Mesendoderm (in vitro differentiated cells): ENCODE results near the gene NPW.

Experiments used
- DNase-seq: peaks from one replicate; pipeline ENCODE4 v3.0.0; 2013
- H2AK5ac ChIP-seq: 2 replicates; pipeline ENCODE4 v1.6.1; 2013; ENCODE audit warnings: low read length, inconsistent platforms
- H2BK120ac ChIP-seq: 2 replicates; pipeline ENCODE4 v1.6.1; 2013; ENCODE audit warnings: low read depth, mild to moderate bottlenecking, low read length, moderate library complexity, mixed read lengths
- H2BK15ac ChIP-seq: replicated peaks from 2 replicates; pipeline ENCODE4 v1.6.1; 2013; ENCODE audit warnings: low read depth, mild to moderate bottlenecking, moderate library complexity
- H2BK5ac ChIP-seq: 2 replicates; pipeline ENCODE4 v1.6.1; 2013; ENCODE audit warnings: low read length, inconsistent platforms
- H3K18ac ChIP-seq: 2 replicates; pipeline ENCODE4 v1.6.1; 2013; ENCODE audit warnings: mild to moderate bottlenecking, low read length, mixed read lengths
- H3K23ac ChIP-seq: one replicate; pipeline ENCODE4 v1.6.1; 2013; ENCODE audit warnings: low read length
- H3K27ac ChIP-seq: 2 replicates; pipeline ENCODE4 v1.5.1; 2013; ENCODE audit warnings: low read depth, mild to moderate bottlenecking, inconsistent platforms, low read length, moderate library complexity
- H3K27me3 ChIP-seq: 2 replicates; pipeline ENCODE4 v1.6.1; 2013; ENCODE audit warnings: low read length, control low read depth, mild to moderate bottlenecking, inconsistent platforms; ENCODE audit not compliant: insufficient read depth, poor library complexity
- H3K36me3 ChIP-seq: 2 replicates; pipeline ENCODE4 v1.6.1; 2013; ENCODE audit warnings: low read length, inconsistent platforms; ENCODE audit not compliant: control insufficient read depth, insufficient read depth
- H3K4ac ChIP-seq: one replicate; pipeline ENCODE4 v1.6.1; 2013; ENCODE audit warnings: low read depth, mild to moderate bottlenecking, low read length, moderate library complexity
- H3K4me1 ChIP-seq: 2 replicates; pipeline ENCODE4 v1.6.1; 2013; ENCODE audit warnings: low read depth, low read length, inconsistent platforms; ENCODE audit not compliant: control insufficient read depth
- H3K4me2 ChIP-seq: 2 replicates; pipeline ENCODE4 v1.6.1; 2013; ENCODE audit warnings: low read length
- H3K4me3 ChIP-seq: 2 replicates; pipeline ENCODE4 v1.5.1; 2013; ENCODE audit warnings: mild to moderate bottlenecking, low read length
- H3K56ac ChIP-seq: one replicate; pipeline ENCODE4 v1.6.1; 2013; ENCODE audit warnings: low read length
- H3K79me1 ChIP-seq: 2 replicates; pipeline ENCODE4 v1.6.1; 2013; ENCODE audit warnings: low read length, inconsistent platforms
- H3K79me2 ChIP-seq: 2 replicates; pipeline ENCODE4 v1.6.1; 2013; ENCODE audit warnings: mild to moderate bottlenecking, low read length; ENCODE audit not compliant: control insufficient read depth, insufficient read depth
- H3K9ac ChIP-seq: 2 replicates; pipeline ENCODE4 v1.6.1; 2013; ENCODE audit warnings: low read length, inconsistent platforms
- H4K5ac ChIP-seq: one replicate; pipeline ENCODE4 v1.6.1; 2013; ENCODE audit warnings: low read length
- H4K8ac ChIP-seq: one replicate; pipeline ENCODE4 v1.6.1; 2013; ENCODE audit warnings: low read depth, mild to moderate bottlenecking, control low read depth, low read length, moderate library complexity
- WGBS: extraction: QIAGEN DNeasy Blood & Tissue Kit; methylation state at CpG from one replicate; pipeline ENCODE4 v1.1.7; 2013; ENCODE audit warnings: low lambda C conversion rate, missing lambda C conversion rate; ENCODE audit not compliant: insufficient coverage; ENCODE audit errors: extremely low coverage; 5-methylcytosine and 5-hydroxymethylcytosine counted together

Gene NPW

GRCh38 chr16:2007081-2007836 is 12.3 kb upstream of the NPW start:
- peaks cover 12% of the 10 kb centered on the region for H3K4me1 ChIP-seq
- H3K23ac ChIP-seq, result no peak overlapping the region
- no CpG with 5 or more reads among the region's 16 CpGs for WGBS
- no peak overlapping the region for H3K56ac ChIP-seq
- H3K36me3 ChIP-seq, result peaks cover 4% of the 10 kb centered on the region
- no peak overlapping the region for H3K27ac ChIP-seq
- no peak overlapping the region for H4K8ac ChIP-seq
- H2BK120ac ChIP-seq, result no peak overlapping the region
- H3K4ac ChIP-seq, result no peak overlapping the region
- peaks cover 34% of the 10 kb centered on the region for H3K79me1 ChIP-seq
- no peak overlapping the region for H3K18ac ChIP-seq
- H3K27me3 ChIP-seq, result no peaks in the 10 kb centered on the region
- H3K4me3 ChIP-seq, result no peak overlapping the region
- H3K4me2 ChIP-seq, result no peak overlapping the region
- no peak overlapping the region for H4K5ac ChIP-seq
- H2BK15ac ChIP-seq, result no peak overlapping the region
- no peak overlapping the region for H2BK5ac ChIP-seq
- H3K9ac ChIP-seq, result peak overlapping the region; percentile 16
- peaks cover 43% of the 10 kb centered on the region for H3K79me2 ChIP-seq
- no peak for DNase-seq
- no peak overlapping the region for H2AK5ac ChIP-seq

DNA sequence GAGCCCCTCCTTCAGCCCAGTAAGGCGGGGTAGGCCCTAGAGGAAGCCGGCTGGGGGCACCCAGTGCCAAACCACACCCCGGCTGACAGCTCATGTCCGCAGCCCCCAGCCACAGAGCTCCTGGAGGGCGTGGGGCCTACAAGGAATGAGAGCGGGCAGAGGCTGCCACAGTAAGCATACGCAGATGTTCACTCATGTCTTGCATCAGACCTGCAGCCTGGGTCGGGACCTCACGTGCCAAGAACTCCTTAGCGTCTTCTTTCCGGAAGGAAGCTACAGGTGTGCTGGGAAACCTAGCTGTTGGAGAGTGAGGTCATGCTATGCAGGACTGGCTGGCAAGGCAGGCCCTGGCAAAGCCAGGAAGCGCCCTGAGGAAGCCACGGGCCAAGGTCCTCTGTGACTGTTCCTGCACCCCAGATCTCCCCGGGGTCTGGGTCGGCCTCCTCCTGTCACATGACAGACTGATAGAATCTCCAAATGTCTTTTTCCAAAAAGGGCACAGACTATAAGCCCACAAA is 11.5 kb upstream of the NPW start:
- Histone ChIP-seq H3K56ac (peak overlapping the region; percentile 96), H3K79me1 (peaks cover 34% of the 10 kb centered on the region), H2BK15ac (no peak overlapping the region), H3K4ac (no peak overlapping the region), H2AK5ac (no peak overlapping the region), H3K4me1 (peaks cover 12% of the 10 kb centered on the region), H2BK5ac (no peak overlapping the region), H3K27me3 (no peaks in the 10 kb centered on the region), H4K5ac (no peak overlapping the region), H4K8ac (no peak overlapping the region), H3K18ac (no peak overlapping the region), H3K9ac (peak overlapping the region; percentile 83), H3K36me3 (no peaks in the 10 kb centered on the region), H3K79me2 (peaks cover 43% of the 10 kb centered on the region), H3K27ac (no peak overlapping the region), H2BK120ac (no peak overlapping the region), H3K4me2 (peak overlapping the region; percentile 45), H3K4me3 (no peak overlapping the region), H3K23ac (no peak overlapping the region)
- DNase-seq, result no peak
- WGBS, result no CpG with 5 or more reads among the region's 15 CpGs

GRCh38 chr16:2008631-2009163 is 10.9 kb upstream of the NPW start:
- no peak overlapping the region for H3K27ac ChIP-seq
- H2BK15ac ChIP-seq, result no peak overlapping the region
- H3K4me1 ChIP-seq, result peaks cover 12% of the 10 kb centered on the region
- H3K23ac ChIP-seq, result no peak overlapping the region
- peaks cover 30% of the 10 kb centered on the region for H3K79me1 ChIP-seq
- no peak overlapping the region for H4K8ac ChIP-seq
- H3K4me3 ChIP-seq, result peak overlapping the region; percentile 90
- peak; percentile 40 for DNase-seq
- no peak overlapping the region for H4K5ac ChIP-seq
- peaks cover 39% of the 10 kb centered on the region for H3K79me2 ChIP-seq
- peak overlapping the region; percentile 72 for H3K4ac ChIP-seq
- no peak overlapping the region for H2AK5ac ChIP-seq
- no peak overlapping the region for H2BK5ac ChIP-seq
- no peak overlapping the region for H3K18ac ChIP-seq
- peak overlapping the region; percentile 96 for H3K56ac ChIP-seq
- no peaks in the 10 kb centered on the region for H3K36me3 ChIP-seq
- no peak overlapping the region for H2BK120ac ChIP-seq
- peak overlapping the region; percentile 83 for H3K9ac ChIP-seq
- WGBS, result no CpG with 5 or more reads among the region's 23 CpGs
- peak overlapping the region; percentile 45 for H3K4me2 ChIP-seq
- H3K27me3 ChIP-seq, result no peaks in the 10 kb centered on the region

DNA sequence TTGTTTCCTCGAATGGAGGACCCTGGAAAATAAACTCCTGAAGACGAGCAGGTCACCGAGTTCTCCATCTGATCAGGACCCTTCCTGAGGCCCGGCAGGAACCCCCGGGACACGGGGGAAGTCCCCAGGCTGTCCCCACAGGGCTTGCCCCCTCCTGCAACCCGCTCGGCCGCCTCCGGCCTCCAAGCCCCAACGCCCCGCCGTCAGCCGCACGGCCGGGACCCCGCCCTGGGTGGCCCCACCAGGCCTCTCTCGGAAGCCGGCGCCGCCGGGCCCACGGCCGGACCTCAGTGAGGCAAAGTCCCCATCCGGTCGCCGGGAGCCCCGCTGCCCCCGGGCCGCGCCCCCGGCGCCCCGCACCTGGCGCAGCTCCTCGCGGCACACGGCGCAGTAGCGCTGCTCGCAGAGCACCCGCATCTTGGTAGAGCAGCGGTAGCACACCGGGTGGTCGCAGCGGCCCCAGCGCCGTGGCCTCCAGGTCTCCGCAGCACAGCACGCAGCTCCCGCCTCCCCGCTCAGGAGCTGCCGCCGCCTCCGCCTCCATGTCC is 10.3 kb upstream of the NPW start:
- Histone ChIP-seq H3K79me1 (peaks cover 30% of the 10 kb centered on the region), H2BK5ac (no peak overlapping the region), H3K36me3 (no peaks in the 10 kb centered on the region), H3K4ac (peak overlapping the region; percentile 72), H3K56ac (peak overlapping the region; percentile 96), H3K23ac (no peak overlapping the region), H2AK5ac (no peak overlapping the region), H3K4me1 (peaks cover 10% of the 10 kb centered on the region), H3K79me2 (peaks cover 39% of the 10 kb centered on the region), H3K4me3 (peak overlapping the region; percentile 90), H3K27ac (peak overlapping the region; percentile 20), H4K8ac (no peak overlapping the region), H3K18ac (peak overlapping the region; percentile 64), H4K5ac (no peak overlapping the region), H2BK120ac (no peak overlapping the region), H2BK15ac (no peak overlapping the region), H3K4me2 (peak overlapping the region; percentile 45), H3K27me3 (no peaks in the 10 kb centered on the region), H3K9ac (peak overlapping the region; percentile 83)
- no CpG with 5 or more reads among the region's 55 CpGs for WGBS
- no peak for DNase-seq

DNA sequence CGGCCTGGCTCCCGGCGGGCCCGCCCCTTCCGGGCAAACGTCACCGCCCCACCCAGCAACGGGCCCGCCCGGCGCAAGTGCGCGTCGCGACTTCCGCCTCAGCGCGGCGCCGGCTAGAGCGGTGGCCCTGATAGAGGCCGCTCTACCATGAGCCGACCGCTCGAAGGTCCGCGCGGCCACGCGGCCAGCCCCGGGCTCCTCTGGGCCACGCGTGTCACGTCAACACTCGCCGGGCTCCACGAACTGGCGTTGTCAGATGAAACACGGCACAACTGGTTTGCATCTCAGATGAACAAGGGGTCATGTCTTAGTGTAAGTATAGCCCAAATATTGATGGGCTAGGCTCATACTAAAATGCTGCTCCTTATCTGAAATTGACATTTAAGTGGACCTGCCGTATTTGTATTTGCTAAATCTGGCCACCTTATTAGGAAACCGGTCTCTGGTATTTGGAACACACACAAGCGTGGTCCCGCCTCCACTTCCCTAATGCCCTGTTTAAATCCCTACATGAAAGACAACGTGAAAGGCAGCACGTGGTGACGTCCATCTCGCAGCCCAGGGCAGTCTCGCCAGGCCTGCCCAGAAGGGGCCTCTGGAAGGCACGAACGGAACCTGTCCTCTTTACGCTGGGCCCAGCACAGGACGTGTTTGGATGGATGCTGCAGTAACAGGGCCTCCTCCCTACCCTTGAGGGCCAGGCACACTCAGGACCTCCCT is 9.6 kb upstream of the NPW start, which contains the start of gene ZNF598:
Gene ZNF598 (minus strand): TSS at position 31 of the 720 bp plus-strand sequence.
- WGBS, result no CpG with 5 or more reads among the region's 52 CpGs
- Histone ChIP-seq H3K23ac (peak within 1 kb of the TSS; percentile 45), H2BK120ac (no peak within 1 kb of the TSS), H2BK5ac (peak within 1 kb of the TSS; percentile 93), H3K18ac (peak within 1 kb of the TSS; percentile 64), H3K56ac (peak within 1 kb of the TSS; percentile 99), H3K4me1 (peaks cover 9% of the 10 kb centered on the region), H4K8ac (no peak within 1 kb of the TSS), H3K4ac (peak within 1 kb of the TSS; percentile 83), H3K4me2 (peak within 1 kb of the TSS; percentile 87), H4K5ac (peak within 1 kb of the TSS; percentile 91), H3K36me3 (no peaks in the 10 kb centered on the region), H3K27ac (peak within 1 kb of the TSS; percentile 20), H3K79me2 (peaks cover 39% of the 10 kb centered on the region), H3K27me3 (no peaks in the 10 kb centered on the region), H3K79me1 (peaks cover 28% of the 10 kb centered on the region), H3K9ac (peak within 1 kb of the TSS; percentile 100), H3K4me3 (peak within 1 kb of the TSS; percentile 97), H2BK15ac (no peak within 1 kb of the TSS), H2AK5ac (peak within 1 kb of the TSS; percentile 19)
- peak; percentile 93 for DNase-seq
